K562 (cell line): Measurements from ENCODE around the gene SLC34A3. TPM values are rescaled to one million over a fixed set of nuclear protein-coding genes. Genes with fewer than 3 reads are reported as not detected.

Experiments
- ATAC-seq: fragments of 200-7000 bp; cut with Tn5 transposase; 3 replicates; pipeline ENCODE4 v1.9.1; 2020; ENCODE audit warnings: moderate library complexity
- BruUV-seq: library from RNA; stranded (reverse); fragments of 400-500 nt; replicated peaks from 2 replicates; lab custom pipeline; 2021; lab: Mats Ljungman, UMichigan
- CTCF ChIA-PET: fragments of 300-600 bp; formaldehyde crosslinking; extraction: SDS; loops from one replicate; lab custom pipeline; 2021; ENCODE audit warnings: low intra/inter-chr PET ratio; lab: Yijun Ruan, JAX
- POLR2A ChIA-PET: fragments of 300-600, 350-650 bp; sonication (Branson Sonifier 250); formaldehyde crosslinking; extraction: SDS; loops from one replicate; lab custom pipeline; 2021; ENCODE audit warnings: antibody characterized with exemption, inconsistent platforms; lab: Yijun Ruan, JAX
- DNase-seq, 4 experiments: peaks; one replicate each; pipeline versions ENCODE4 v3.0.0 to v3.0.0-alpha.2; 2011 to 2018; ENCODE audit warnings: low spot score in 3 of 4, mixed read lengths in 3 of 4; ENCODE audit errors: extremely low read depth in 1 of 4
- FAIRE-seq: peaks from 2 replicates; lab custom pipeline; 2011; peaks lifted over from hg19 to GRCh38; lab: Jason Lieb, UNC
- H2AFZ ChIP-seq: 2 replicates; pipeline ENCODE4 v1.6.0; 2011; ENCODE audit warnings: low read depth, low read length, control low read depth, inconsistent platforms
- H3K27ac ChIP-seq: fragments of 200-600 bp; 3 replicates; pipeline ENCODE4 v1.8.0; 2011; ENCODE audit warnings: low read depth, mild to moderate bottlenecking, control low read depth, inconsistent platforms, low read length, moderate library complexity, mixed read lengths; ENCODE audit errors: extremely low read depth
- H3K27me3 ChIP-seq, 2 experiments: fragments of 300-600 bp in 1 of 2; 2 replicates in 1 of 2; 3 replicates in 1 of 2; pipeline versions ENCODE4 v1.6.0 to v1.8.0; 2011; ENCODE audit warnings: inconsistent platforms in 2 of 2, low read length in 2 of 2, mild to moderate bottlenecking in 1 of 2, mixed read lengths in 1 of 2, moderate library complexity in 1 of 2; ENCODE audit not compliant: control insufficient read depth in 2 of 2, insufficient read depth in 2 of 2
- H3K36me3 ChIP-seq: fragments of 300-600 bp; 3 replicates; pipeline ENCODE4 v1.8.0; 2011; ENCODE audit warnings: mild to moderate bottlenecking, low read length, inconsistent platforms; ENCODE audit not compliant: control insufficient read depth, insufficient read depth
- H3K4me1 ChIP-seq, 2 experiments: fragments of 200-600 bp in 1 of 2; replicated peaks in 1 of 2; 2 replicates in 1 of 2; 3 replicates in 1 of 2; pipeline versions ENCODE4 v1.5.1 to v1.8.0; 2011; ENCODE audit warnings: inconsistent platforms in 2 of 2, low read length in 2 of 2, mild to moderate bottlenecking in 1 of 2, mixed read lengths in 1 of 2, moderate library complexity in 1 of 2; ENCODE audit not compliant: control insufficient read depth in 2 of 2, insufficient read depth in 2 of 2
- H3K4me2 ChIP-seq: 2 replicates; pipeline ENCODE4 v1.6.1; 2011; ENCODE audit warnings: low read length, control low read depth, inconsistent platforms, mixed read lengths; ENCODE audit not compliant: insufficient read depth
- H3K4me3 ChIP-seq: fragments of 200-600 bp; sonication (generic), shearing (Covaris generic); 2 replicates; pipeline ENCODE4 v1.5.1; 2016; ENCODE audit warnings: control low read depth, inconsistent platforms
- H3K79me2 ChIP-seq: fragments of 200-600 bp; 3 replicates; pipeline ENCODE4 v1.8.0; 2011; ENCODE audit warnings: low read length, inconsistent platforms; ENCODE audit not compliant: control insufficient read depth, insufficient read depth
- H3K9ac ChIP-seq, 2 experiments: 2 replicates each; pipeline versions ENCODE4 v1.6.0 to v1.6.1; 2011; ENCODE audit warnings: low read depth in 2 of 2, low read length in 2 of 2, control low read depth in 1 of 2, inconsistent platforms in 1 of 2, mild to moderate bottlenecking in 1 of 2, mixed read lengths in 1 of 2; ENCODE audit not compliant: insufficient read depth in 1 of 2
- H3K9me1 ChIP-seq: one replicate; pipeline ENCODE4 v1.6.0; 2011; ENCODE audit warnings: inconsistent platforms, mild to moderate bottlenecking, low read length, moderate library complexity; ENCODE audit not compliant: control insufficient read depth, insufficient read depth
- H3K9me3 ChIP-seq: replicated peaks from 2 replicates; pipeline ENCODE4 v1.5.1; 2011; ENCODE audit warnings: low read depth, low read length, inconsistent platforms; ENCODE audit not compliant: control insufficient read depth, insufficient read depth
- H4K20me1 ChIP-seq: replicated peaks from 2 replicates; pipeline ENCODE4 v1.6.1; 2011; ENCODE audit warnings: low read length, inconsistent platforms, mixed read lengths; ENCODE audit not compliant: control insufficient read depth, insufficient read depth
- PCBP1 ChIP-seq: fragments of 200-400 bp; formaldehyde crosslinking; IDR thresholded peaks from 2 replicates; pipeline ENCODE4 v1.6.1; 2018; ENCODE audit warnings: mild to moderate bottlenecking, low read depth, low read length; ENCODE audit not compliant: poor library complexity, severe bottlenecking
- POLR2G ChIP-seq: fragments of 200-400 bp; formaldehyde crosslinking; IDR thresholded peaks from 2 replicates; pipeline ENCODE4 v1.6.1; 2017; ENCODE audit warnings: low read depth, mild to moderate bottlenecking, antibody characterized with exemption, low read length, moderate library complexity
- RBFOX2 ChIP-seq: fragments of 200-400 bp; formaldehyde crosslinking; IDR thresholded peaks from 2 replicates; pipeline ENCODE4 v1.6.1; 2017; ENCODE audit warnings: low read depth, mild to moderate bottlenecking, low read length, moderate library complexity
- RBM22 ChIP-seq: fragments of 200-400 bp; formaldehyde crosslinking; IDR thresholded peaks from 2 replicates; pipeline ENCODE4 v1.6.1; 2018; ENCODE audit warnings: low read length, low read depth; ENCODE audit not compliant: poor library complexity, severe bottlenecking
- WGBS: fragments of 100-300 bp; shearing (Covaris generic); methylation state at CpG from one replicate; pipeline ENCODE4 v1.1.6; 2016; ENCODE audit warnings: low coverage, mixed read lengths; ENCODE audit not compliant: insufficient coverage; ENCODE audit errors: missing lambda C conversion rate; 5-methylcytosine and 5-hydroxymethylcytosine counted together
- in situ Hi-C: fragments of 300-500 bp; cut with MboI; formaldehyde crosslinking; loops from 4 replicates; pipeline ENCODE4 v1.15.0; 2018; ENCODE audit warnings: inconsistent platforms, mixed read lengths
- intact Hi-C: fragments of 100-400 bp; cut with micrococcal nuclease; formaldehyde crosslinking; loops from 2 replicates; pipeline ENCODE4 v1.14.2; 2022
- polyA plus RNA-seq, 8 experiments: library from polyadenylated mRNA; depleted of rRNA in 4 of 8; stranded (reverse) in 5 of 8; unstranded in 3 of 8; fragments of >200 nt; fragmentation: Nextera tagmentation in 2 of 8; fragmentation: Illumina TruSeq in 1 of 8; extraction: Ambion mirVana in 2 of 8; extraction: Trizol in 1 of 8; gene quantifications; 2 replicates each; pipeline versions ENCODE4 v1.2.1 to v1.2.3, GENCODE V29; 2011 to 2014; ENCODE audit warnings: inconsistent platforms in 1 of 8, missing spikeins in 1 of 8
- total RNA-seq, 7 experiments: library from RNA; depleted of rRNA in 6 of 7; stranded (reverse); fragments of >200 nt in 6 of 7; fragmentation: Illumina TruSeq in 2 of 7; extraction: Trizol in 2 of 7; gene quantifications; 2 replicates each; pipeline versions ENCODE4 v1.2.1 to v1.2.3, GENCODE V29; 2011 to 2021; ENCODE audit warnings: low replicate concordance in 1 of 7
- TF ChIP-seq, protein P1 (sequence below): fragments of 450-650 bp; IDR thresholded peaks from 2 replicates; pipeline ENCODE4 v1.6.1; 2016; ENCODE audit warnings: borderline replicate concordance

SLC34A3 gene
- total and polyA plus RNA-seq, 9 of the 15 experiments (the other 6 are each of a cell fraction or from before 2014, with no cell fraction given): not detected

DNA sequence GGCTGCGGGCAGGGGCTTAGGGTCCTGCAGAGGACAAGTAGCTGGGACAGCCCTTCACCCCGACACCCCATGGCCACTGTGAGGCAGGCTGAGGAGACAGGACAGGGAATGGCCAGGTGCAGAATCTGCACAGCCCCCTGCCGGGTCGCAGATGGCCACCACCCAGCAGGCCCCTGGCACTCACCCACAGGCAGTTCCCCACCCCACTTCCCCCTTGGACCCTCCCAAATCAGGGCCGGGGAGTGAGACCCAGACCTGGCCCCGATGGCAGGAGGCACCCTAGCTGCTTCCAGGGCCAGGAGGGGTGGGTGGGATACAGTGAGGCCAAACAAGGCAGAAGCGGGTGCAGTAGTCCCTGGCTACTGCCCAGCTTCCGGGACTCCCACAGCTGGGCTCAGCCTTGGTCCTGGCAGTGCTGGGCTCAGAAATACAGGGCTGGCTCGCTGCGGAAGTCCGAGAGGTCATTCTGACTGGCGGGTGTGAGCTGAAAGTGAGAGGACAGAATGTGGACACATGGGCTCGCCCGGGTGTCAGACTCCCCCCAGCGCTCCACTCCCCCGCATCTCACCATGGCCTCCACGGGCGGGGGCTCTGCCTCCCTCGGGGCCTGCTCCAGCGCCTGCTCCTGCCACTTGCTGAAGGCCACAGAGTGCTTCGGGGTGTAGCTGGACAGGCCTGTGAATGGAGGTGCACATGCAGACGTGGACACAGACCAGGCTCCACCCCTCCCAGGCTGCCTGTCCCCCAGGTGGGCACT, 38.8 kb upstream of the SLC34A3 start:
- intact Hi-C loops: no loop called here
- Histone ChIP-seq H2AFZ (no peak overlapping the region), H3K4me1 (peaks cover 14 to 97% of the 10 kb centered on the region in 2 experiments), H3K79me2 (peaks cover 47% of the 10 kb centered on the region), H3K9me1 (no peaks in the 10 kb centered on the region), H4K20me1 (peaks cover 2% of the 10 kb centered on the region), H3K4me2 (no peak overlapping the region), H3K9me3 (no peaks in the 10 kb centered on the region), H3K9ac (peak overlapping the region in 1 of 2 experiments; percentile 78; a peak in 2 of 4 replicates), H3K4me3 (no peak overlapping the region), H3K27ac (no peak overlapping the region), H3K27me3 (no peaks in the 10 kb centered on the region), H3K36me3 (peaks cover 39% of the 10 kb centered on the region; the same call in 2 of the 3 replicates)
- ChIA-PET CTCF (no interaction called here), POLR2A (interaction anchor here (0.6 to 6.7 kb wide), 5 partner anchors 11 to 63 kb away, joined by 3 to 56 read pairs (median 3); partner anchors contain the start of genes NDOR1, TMEM203, TPRN and TUBB4B)
- no peak for FAIRE-seq
- BruUV-seq: no TSS peak
- in situ Hi-C loops: no loop called here
- no peak for ATAC-seq
- DNase-seq: no peak
- TF ChIP-seq PCBP1: peak; percentile 54
- peak; percentile 58 for TF ChIP-seq POLR2G
- peak; percentile 51 for TF ChIP-seq RBFOX2
- TF ChIP-seq, protein P1, sequence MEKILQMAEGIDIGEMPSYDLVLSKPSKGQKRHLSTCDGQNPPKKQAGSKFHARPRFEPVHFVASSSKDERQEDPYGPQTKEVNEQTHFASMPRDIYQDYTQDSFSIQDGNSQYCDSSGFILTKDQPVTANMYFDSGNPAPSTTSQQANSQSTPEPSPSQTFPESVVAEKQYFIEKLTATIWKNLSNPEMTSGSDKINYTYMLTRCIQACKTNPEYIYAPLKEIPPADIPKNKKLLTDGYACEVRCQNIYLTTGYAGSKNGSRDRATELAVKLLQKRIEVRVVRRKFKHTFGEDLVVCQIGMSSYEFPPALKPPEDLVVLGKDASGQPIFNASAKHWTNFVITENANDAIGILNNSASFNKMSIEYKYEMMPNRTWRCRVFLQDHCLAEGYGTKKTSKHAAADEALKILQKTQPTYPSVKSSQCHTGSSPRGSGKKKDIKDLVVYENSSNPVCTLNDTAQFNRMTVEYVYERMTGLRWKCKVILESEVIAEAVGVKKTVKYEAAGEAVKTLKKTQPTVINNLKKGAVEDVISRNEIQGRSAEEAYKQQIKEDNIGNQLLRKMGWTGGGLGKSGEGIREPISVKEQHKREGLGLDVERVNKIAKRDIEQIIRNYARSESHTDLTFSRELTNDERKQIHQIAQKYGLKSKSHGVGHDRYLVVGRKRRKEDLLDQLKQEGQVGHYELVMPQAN: no peak
- TF ChIP-seq RBM22: peak; percentile 53
- 80% methylated on average over 12 of the region's 22 CpGs for WGBS
